Prostate gland (tissue), 2 donors: ENCODE measurements around the gene GPSM3.

ENCODE experiments used
- POLR2AphosphoS5 ChIP-seq: sonication (generic); formaldehyde crosslinking; IDR thresholded peaks from one replicate; pipeline ENCODE4 v1.6.1; 2017; ENCODE audit warnings: antibody characterized with exemption
- TF ChIP-seq, protein P1 (sequence below), 4 experiments: fragments of 200-600 bp in 2 of 4; fragments of 450-650 bp in 2 of 4; sonication (generic) in 2 of 4; IDR thresholded peaks; 1 replicate in 3 of 4; 2 replicates in 1 of 4; pipeline ENCODE4 v1.5.1; 2016 to 2019; ENCODE audit warnings: antibody characterized with exemption in 4 of 4, mild to moderate bottlenecking in 2 of 4, moderate library complexity in 2 of 4

- TF ChIP-seq, protein P1, sequence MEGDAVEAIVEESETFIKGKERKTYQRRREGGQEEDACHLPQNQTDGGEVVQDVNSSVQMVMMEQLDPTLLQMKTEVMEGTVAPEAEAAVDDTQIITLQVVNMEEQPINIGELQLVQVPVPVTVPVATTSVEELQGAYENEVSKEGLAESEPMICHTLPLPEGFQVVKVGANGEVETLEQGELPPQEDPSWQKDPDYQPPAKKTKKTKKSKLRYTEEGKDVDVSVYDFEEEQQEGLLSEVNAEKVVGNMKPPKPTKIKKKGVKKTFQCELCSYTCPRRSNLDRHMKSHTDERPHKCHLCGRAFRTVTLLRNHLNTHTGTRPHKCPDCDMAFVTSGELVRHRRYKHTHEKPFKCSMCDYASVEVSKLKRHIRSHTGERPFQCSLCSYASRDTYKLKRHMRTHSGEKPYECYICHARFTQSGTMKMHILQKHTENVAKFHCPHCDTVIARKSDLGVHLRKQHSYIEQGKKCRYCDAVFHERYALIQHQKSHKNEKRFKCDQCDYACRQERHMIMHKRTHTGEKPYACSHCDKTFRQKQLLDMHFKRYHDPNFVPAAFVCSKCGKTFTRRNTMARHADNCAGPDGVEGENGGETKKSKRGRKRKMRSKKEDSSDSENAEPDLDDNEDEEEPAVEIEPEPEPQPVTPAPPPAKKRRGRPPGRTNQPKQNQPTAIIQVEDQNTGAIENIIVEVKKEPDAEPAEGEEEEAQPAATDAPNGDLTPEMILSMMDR (IDR thresholded peaks at IDR 0.05), result no peak
- no peak for TF ChIP-seq POLR2AphosphoS5
Observed at GRCh38 chr6:32194388-32194787, 1.9 kb upstream of the GPSM3 start.
